HG03571 (cell line): ENCODE measurements around the gene CCDC60.

Experiments used
- ATAC-seq: cut with Tn5 transposase; IDR thresholded peaks from one replicate; pipeline ENCODE4 v1.9.1; 2021; ENCODE audit not compliant: unreplicated experiment

The CCDC60 gene

GRCh38 chr12:119505001-119505400, 170.5 kb downstream of the CCDC60 start:
- ATAC-seq, result no peak

- no peak for ATAC-seq
Observed at GRCh38 chr12:119512772-119513497, 178.4 kb downstream of the CCDC60 start.

- ATAC-seq, result no peak
Observed at GRCh38 chr12:119528241-119528640, 193.7 kb downstream of the CCDC60 start.

DNA sequence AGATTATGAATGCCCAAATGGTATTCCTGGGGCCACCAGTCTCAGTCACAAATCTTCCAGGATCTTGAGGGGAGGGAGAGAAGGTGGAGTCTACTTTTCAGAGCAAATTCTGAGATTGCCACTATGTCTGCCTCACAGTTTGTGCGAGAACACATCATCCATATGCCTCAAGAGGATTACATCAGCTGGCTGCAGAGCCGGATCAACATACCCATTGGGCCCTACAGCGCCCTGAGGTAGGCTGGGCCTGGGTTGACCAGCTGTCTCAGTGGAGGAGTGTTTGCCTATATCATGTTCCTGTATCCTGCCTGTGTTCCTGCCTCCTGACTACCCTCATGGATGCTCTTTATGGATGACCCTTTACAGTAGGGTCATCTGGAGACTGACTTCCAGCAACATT, 205.9 kb downstream of the CCDC60 start:
- ATAC-seq, result no peak

- ATAC-seq, result peak; percentile 53
Observed at GRCh38 chr12:119544765-119545625, 210.5 kb downstream of the CCDC60 start.

DNA sequence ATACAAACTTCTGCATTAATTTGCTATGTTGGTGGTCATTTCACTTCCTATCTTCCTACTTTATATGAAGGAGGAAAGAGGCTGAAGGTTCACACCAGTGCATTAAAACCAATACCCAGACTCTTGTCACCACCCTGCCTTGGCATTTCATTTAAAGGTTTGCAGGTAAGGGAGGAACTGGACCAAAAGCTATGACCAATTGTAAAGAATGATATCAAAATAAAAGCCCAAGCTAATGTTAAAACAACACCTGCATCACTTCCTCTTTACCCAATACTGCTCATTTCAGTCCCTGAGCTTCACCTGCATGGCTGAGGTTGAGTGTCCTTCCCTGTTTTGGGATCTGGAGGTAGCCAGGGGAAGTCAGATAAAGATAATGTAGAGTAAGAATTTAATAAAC, 211.8 kb downstream of the CCDC60 start:
- ATAC-seq, result no peak

- no peak for ATAC-seq
Observed at GRCh38 chr12:119547001-119547400, 212.5 kb downstream of the CCDC60 start.

DNA sequence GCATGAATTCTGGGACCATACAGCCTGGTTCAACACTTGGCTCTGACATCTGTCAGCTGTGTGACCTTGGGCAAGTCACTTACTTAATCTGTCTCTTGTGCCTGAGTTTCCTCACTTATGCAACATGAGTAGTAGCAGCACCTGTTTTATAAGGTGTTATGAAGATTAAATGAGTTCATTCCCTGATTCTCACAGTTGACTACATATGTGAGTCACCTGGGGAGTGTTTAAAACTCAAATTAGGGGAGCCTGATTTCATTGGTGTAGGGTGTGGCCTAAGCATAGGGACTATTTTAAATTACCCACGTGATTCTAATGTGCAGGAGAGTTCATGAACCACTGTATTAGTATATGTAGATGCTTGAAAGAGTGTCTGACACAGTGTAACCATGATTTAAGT, 222.3 kb downstream of the CCDC60 start:
- no peak for ATAC-seq

- no peak for ATAC-seq
Observed at GRCh38 chr12:119565404-119565803, 230.9 kb downstream of the CCDC60 start.

GRCh38 chr12:119570771-119571170, 236.2 kb downstream of the CCDC60 start:
- no peak for ATAC-seq

DNA sequence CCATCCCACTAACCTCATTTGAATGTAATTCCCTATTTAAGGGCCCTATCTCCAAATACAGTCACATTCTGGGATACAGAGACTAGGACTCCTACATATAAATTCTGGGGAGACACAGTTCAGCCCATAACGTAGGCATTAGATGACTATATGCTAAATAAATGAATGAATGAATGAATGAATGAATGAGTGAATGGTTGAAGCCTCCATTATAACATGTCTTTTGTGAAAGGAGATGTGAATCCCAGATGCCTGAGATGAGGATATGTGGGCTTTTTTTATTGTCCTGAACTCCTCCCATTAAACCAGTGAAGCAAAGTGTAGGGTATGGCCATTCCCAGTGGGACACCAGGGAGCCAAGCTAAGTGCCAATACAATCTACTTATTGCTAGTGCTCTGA, 238.6 kb downstream of the CCDC60 start:
- ATAC-seq, result no peak

GRCh38 chr12:119574255-119574654, 239.7 kb downstream of the CCDC60 start:
- ATAC-seq, result no peak

DNA sequence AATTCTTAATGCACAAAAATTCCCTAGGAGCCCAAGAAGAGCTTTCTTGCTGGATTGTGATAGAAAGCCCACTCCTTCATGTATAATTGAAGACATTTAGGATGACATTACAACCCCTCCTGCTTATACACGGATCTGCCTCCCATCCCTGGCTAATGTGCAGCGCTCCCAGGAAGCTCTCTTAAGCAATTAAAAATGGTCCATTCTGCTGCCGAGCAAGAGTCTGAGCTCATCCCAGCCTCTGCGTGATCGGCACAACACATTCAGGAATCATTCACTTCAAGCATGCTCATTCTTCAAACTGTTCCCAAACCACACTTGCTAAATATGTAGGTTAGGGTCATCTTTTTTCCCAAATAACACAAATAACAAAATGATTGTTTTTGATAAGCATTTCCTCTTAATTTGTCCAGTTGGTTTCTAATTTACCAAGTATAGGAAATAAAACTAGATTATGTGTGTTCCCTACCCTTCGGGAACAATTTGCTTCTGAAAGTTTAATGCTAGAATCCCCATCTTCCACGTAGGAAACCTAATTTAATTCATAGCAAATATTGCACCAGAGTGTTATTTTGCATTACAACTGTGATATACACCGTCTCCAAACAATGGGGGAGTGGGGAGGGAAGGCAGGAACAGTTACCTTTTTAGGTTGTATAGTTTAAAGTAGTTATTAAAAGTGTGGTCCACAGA, 241.7 kb downstream of the CCDC60 start:
- ATAC-seq, result no peak

GRCh38 chr12:119576915-119577314, 242.4 kb downstream of the CCDC60 start:
- ATAC-seq, result no peak

DNA sequence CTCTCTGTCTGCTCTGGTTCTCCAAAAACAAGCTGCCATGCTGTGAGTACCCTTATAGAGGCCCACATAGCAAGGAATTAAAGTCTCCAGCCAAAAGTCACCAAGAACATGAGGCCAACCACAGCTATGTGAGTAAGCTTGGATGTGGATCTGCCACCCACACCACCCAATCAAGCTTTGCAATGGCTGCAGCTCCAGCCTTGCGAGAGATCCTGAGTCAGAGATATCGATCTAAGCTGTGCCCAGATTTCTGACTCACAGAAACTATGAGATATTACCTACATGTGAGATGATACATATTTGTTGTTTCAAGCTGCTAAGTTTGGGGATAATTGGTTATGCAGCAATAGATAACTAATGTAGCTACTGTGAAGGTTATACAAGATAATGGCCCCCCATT, 243.6 kb downstream of the CCDC60 start:
- no peak for ATAC-seq

- ATAC-seq, result no peak
Observed at GRCh38 chr12:119589097-119589496, 254.6 kb downstream of the CCDC60 start.

- no peak for ATAC-seq
Observed at GRCh38 chr12:119589634-119590033, 255.1 kb downstream of the CCDC60 start.
